Stimulated activated naive CD8-positive, alpha-beta T cell treated with anti-CD3 and anti-CD28 coated beads, Interleukin-15, amount 100 ng/mL, for 72 hours (primary cell): ENCODE results near the gene VWA8.

ENCODE experiments used
- ATAC-seq: fragments of 150-1000 bp; cut with Tn5 transposase; 2 replicates; pipeline ENCODE4 v1.10.0; 2021; ENCODE audit warnings: mild to moderate bottlenecking, moderate library complexity
- DNase-seq, 2 donors: peaks; one replicate each; pipeline ENCODE4 v3.0.0; 2021 to 2022
- H3K27ac Mint-ChIP-seq, 2 donors: one replicate each; pipeline ENCODE4 v1.8.0; 2022; ENCODE audit warnings: mild to moderate bottlenecking in 2 of 2, mixed read lengths in 2 of 2, moderate library complexity in 2 of 2
- H3K27me3 Mint-ChIP-seq: one replicate; pipeline ENCODE4 v1.8.0; 2022; ENCODE audit warnings: mixed read lengths
- H3K4me1 Mint-ChIP-seq: one replicate; pipeline ENCODE4 v1.8.0; 2022; ENCODE audit warnings: mild to moderate bottlenecking, mixed read lengths
- H3K4me3 Mint-ChIP-seq, 2 donors: one replicate each; pipeline ENCODE4 v1.8.0; 2022; ENCODE audit warnings: mild to moderate bottlenecking in 2 of 2, mixed read lengths in 2 of 2, moderate library complexity in 1 of 2
- H3K9me3 Mint-ChIP-seq, 2 donors: one replicate each; pipeline ENCODE4 v1.8.0; 2022; ENCODE audit warnings: mixed read lengths in 2 of 2

Gene VWA8

GRCh38 chr13:41599619-41600018, 361.3 kb downstream of the VWA8 start:
- Mint-ChIP-seq H3K4me3 (no peak overlapping the region), H3K27me3 (no peaks in the 10 kb centered on the region), H3K9me3 (no peaks in the 10 kb centered on the region), H3K27ac (no peak overlapping the region), H3K4me1 (no peaks in the 10 kb centered on the region)
- no peak for DNase-seq
- ATAC-seq: no peak

- no peaks in the 10 kb centered on the region for H3K4me1 Mint-ChIP-seq
- no peak overlapping the region for H3K4me3 Mint-ChIP-seq
- no peaks in the 10 kb centered on the region for H3K9me3 Mint-ChIP-seq
- DNase-seq (no peak), ATAC-seq (no peak)
- H3K27ac Mint-ChIP-seq: no peak overlapping the region
- no peaks in the 10 kb centered on the region for H3K27me3 Mint-ChIP-seq
Measured at GRCh38 chr13:41597348-41598041, 363.4 kb downstream of the VWA8 start.

- H3K27ac Mint-ChIP-seq: no peak overlapping the region
- DNase-seq (no peak), ATAC-seq (no peak)
- H3K9me3 Mint-ChIP-seq: no peaks in the 10 kb centered on the region
- no peaks in the 10 kb centered on the region for H3K27me3 Mint-ChIP-seq
- no peaks in the 10 kb centered on the region for H3K4me1 Mint-ChIP-seq
- H3K4me3 Mint-ChIP-seq: no peak overlapping the region
Measured at GRCh38 chr13:41596190-41596589, 364.7 kb downstream of the VWA8 start.

- Mint-ChIP-seq H3K9me3 (no peaks in the 10 kb centered on the region), H3K27me3 (no peaks in the 10 kb centered on the region), H3K4me3 (no peak overlapping the region), H3K4me1 (no peaks in the 10 kb centered on the region), H3K27ac (peak overlapping the region in 1 of 2 donors; percentile 37)
- ATAC-seq (no peak), DNase-seq (no peak)
Measured at GRCh38 chr13:41595298-41595697, 365.6 kb downstream of the VWA8 start.

- Mint-ChIP-seq H3K27ac (no peak overlapping the region), H3K4me3 (no peak overlapping the region), H3K4me1 (peaks cover 7% of the 10 kb centered on the region), H3K9me3 (no peaks in the 10 kb centered on the region), H3K27me3 (no peaks in the 10 kb centered on the region)
- DNase-seq (no peak), ATAC-seq (no peak)
Measured at GRCh38 chr13:41590643-41591042, 370.3 kb downstream of the VWA8 start.

GRCh38 chr13:41590122-41590521, 370.8 kb downstream of the VWA8 start:
- no peak for ATAC-seq
- peak overlapping the region in 1 of 2 donors; percentile 36 for H3K27ac Mint-ChIP-seq
- no peaks in the 10 kb centered on the region for H3K9me3 Mint-ChIP-seq
- no peak for DNase-seq
- peaks cover 7% of the 10 kb centered on the region for H3K4me1 Mint-ChIP-seq
- H3K4me3 Mint-ChIP-seq: no peak overlapping the region
- H3K27me3 Mint-ChIP-seq: no peaks in the 10 kb centered on the region

- no peak overlapping the region for H3K4me3 Mint-ChIP-seq
- no peaks in the 10 kb centered on the region for H3K27me3 Mint-ChIP-seq
- H3K4me1 Mint-ChIP-seq: peaks cover 7% of the 10 kb centered on the region
- no peak for DNase-seq
- H3K9me3 Mint-ChIP-seq: no peaks in the 10 kb centered on the region
- peak overlapping the region; percentile 36 to 58 for H3K27ac Mint-ChIP-seq
- ATAC-seq: no peak
Measured at GRCh38 chr13:41589434-41589833, 371.5 kb downstream of the VWA8 start.

- Mint-ChIP-seq H3K4me3 (no peak overlapping the region), H3K9me3 (no peaks in the 10 kb centered on the region), H3K27me3 (no peaks in the 10 kb centered on the region), H3K4me1 (peaks cover 7% of the 10 kb centered on the region), H3K27ac (peak overlapping the region in 1 of 2 donors; percentile 58)
- peak; percentile 78 for ATAC-seq
- DNase-seq: no peak
Measured at GRCh38 chr13:41588899-41589298, 372.0 kb downstream of the VWA8 start.

GRCh38 chr13:41588448-41588847, 372.5 kb downstream of the VWA8 start:
- H3K27ac Mint-ChIP-seq: no peak overlapping the region
- H3K27me3 Mint-ChIP-seq: no peaks in the 10 kb centered on the region
- no peaks in the 10 kb centered on the region for H3K9me3 Mint-ChIP-seq
- ATAC-seq (no peak), DNase-seq (no peak)
- peaks cover 7% of the 10 kb centered on the region for H3K4me1 Mint-ChIP-seq
- no peak overlapping the region for H3K4me3 Mint-ChIP-seq

- Mint-ChIP-seq H3K9me3 (no peaks in the 10 kb centered on the region), H3K27me3 (no peaks in the 10 kb centered on the region), H3K27ac (no peak overlapping the region), H3K4me1 (peaks cover 7% of the 10 kb centered on the region), H3K4me3 (no peak overlapping the region)
- DNase-seq: no peak
- ATAC-seq: no peak
Measured at GRCh38 chr13:41587490-41587889, 373.4 kb downstream of the VWA8 start.

- no peak for DNase-seq
- H3K4me1 Mint-ChIP-seq: peaks cover 16% of the 10 kb centered on the region
- H3K4me3 Mint-ChIP-seq: no peak overlapping the region
- ATAC-seq: no peak
- no peaks in the 10 kb centered on the region for H3K9me3 Mint-ChIP-seq
- no peak overlapping the region for H3K27ac Mint-ChIP-seq
- no peaks in the 10 kb centered on the region for H3K27me3 Mint-ChIP-seq
Measured at GRCh38 chr13:41586216-41586615, 374.7 kb downstream of the VWA8 start.

GRCh38 chr13:41582027-41582463, 378.9 kb downstream of the VWA8 start:
- H3K4me1 Mint-ChIP-seq: peaks cover 16% of the 10 kb centered on the region
- ATAC-seq: no peak
- no peak overlapping the region for H3K4me3 Mint-ChIP-seq
- no peak overlapping the region for H3K27ac Mint-ChIP-seq
- DNase-seq: no peak
- H3K9me3 Mint-ChIP-seq: no peaks in the 10 kb centered on the region
- no peaks in the 10 kb centered on the region for H3K27me3 Mint-ChIP-seq

GRCh38 chr13:41580345-41580744, 380.6 kb downstream of the VWA8 start:
- H3K27ac Mint-ChIP-seq: peak overlapping the region in 1 of 2 donors; percentile 61
- no peak overlapping the region for H3K4me3 Mint-ChIP-seq
- H3K4me1 Mint-ChIP-seq: peaks cover 20% of the 10 kb centered on the region
- H3K9me3 Mint-ChIP-seq: no peaks in the 10 kb centered on the region
- no peak for ATAC-seq
- no peaks in the 10 kb centered on the region for H3K27me3 Mint-ChIP-seq
- DNase-seq: no peak

GRCh38 chr13:41579881-41580280, 381.0 kb downstream of the VWA8 start:
- Mint-ChIP-seq H3K27me3 (no peaks in the 10 kb centered on the region), H3K9me3 (no peaks in the 10 kb centered on the region), H3K4me1 (peaks cover 20% of the 10 kb centered on the region), H3K4me3 (no peak overlapping the region), H3K27ac (peak overlapping the region in 1 of 2 donors; percentile 61)
- ATAC-seq: no peak
- no peak for DNase-seq

GRCh38 chr13:41579168-41579567, 381.7 kb downstream of the VWA8 start:
- Mint-ChIP-seq H3K4me3 (no peak overlapping the region), H3K4me1 (peaks cover 20% of the 10 kb centered on the region), H3K27ac (no peak overlapping the region), H3K9me3 (no peaks in the 10 kb centered on the region), H3K27me3 (no peaks in the 10 kb centered on the region)
- DNase-seq: no peak
- no peak for ATAC-seq

- no peak overlapping the region for H3K27ac Mint-ChIP-seq
- DNase-seq: no peak
- H3K4me1 Mint-ChIP-seq: peaks cover 20% of the 10 kb centered on the region
- H3K9me3 Mint-ChIP-seq: no peaks in the 10 kb centered on the region
- ATAC-seq: no peak
- H3K27me3 Mint-ChIP-seq: no peaks in the 10 kb centered on the region
- H3K4me3 Mint-ChIP-seq: no peak overlapping the region
Measured at GRCh38 chr13:41578371-41578770, 382.5 kb downstream of the VWA8 start.

- DNase-seq: no peak
Measured at GRCh38 chr13:41577436-41577835, 383.5 kb downstream of the VWA8 start.

More at GRCh38 chr13:41577436-41577835, 383.5 kb downstream of the VWA8 start:
- H3K27me3 Mint-ChIP-seq: no peaks in the 10 kb centered on the region
- peaks cover 20% of the 10 kb centered on the region for H3K4me1 Mint-ChIP-seq
- ATAC-seq: no peak
- peak overlapping the region in 1 of 2 donors; percentile 33 for H3K27ac Mint-ChIP-seq
- no peak overlapping the region for H3K4me3 Mint-ChIP-seq
- no peaks in the 10 kb centered on the region for H3K9me3 Mint-ChIP-seq
